OCI-LY7 (cell line): ENCODE results near the gene GINM1.

Source experiments
- CTCF ChIP-seq: fragments of 200-600 bp; sonication (generic); conservative IDR thresholded peaks from 2 replicates; pipeline ENCODE4 v1.5.1; 2014; ENCODE audit warnings: mild to moderate bottlenecking, antibody characterized with exemption, low read length, moderate library complexity, mixed read lengths
- EZH2phosphoT487 ChIP-seq: fragments of 200-600 bp; sonication (generic); IDR thresholded peaks from 2 replicates; pipeline ENCODE4 v1.6.1; 2018; ENCODE audit warnings: low read depth, borderline replicate concordance, mild to moderate bottlenecking, mixed run types, antibody characterized with exemption, low read length, moderate library complexity, mixed read lengths

GRCh38 chr6:149581349-149581748 lies 15.2 kb downstream of the GINM1 start:
- TF ChIP-seq CTCF (no peak), EZH2phosphoT487 (no peak)
